HG03571 (cell line): ENCODE data around the gene RNFT1.
"Not testable (repeated sequence)": the region's sequence is repeated elsewhere in the genome, so short reads cannot be mapped to it uniquely, and the experiment has no call there.

Source experiments
- ATAC-seq: cut with Tn5 transposase; IDR thresholded peaks from one replicate; pipeline ENCODE4 v1.9.1; 2021; ENCODE audit not compliant: unreplicated experiment

RNFT1 gene

GRCh38 chr17:59964482-59965328 is at the start of gene RNFT1:
RNFT1 (minus strand) TSS chr17:59964740; CDS start chr17:59964663, 77 bp downstream.
- ATAC-seq, result no peak

DNA sequence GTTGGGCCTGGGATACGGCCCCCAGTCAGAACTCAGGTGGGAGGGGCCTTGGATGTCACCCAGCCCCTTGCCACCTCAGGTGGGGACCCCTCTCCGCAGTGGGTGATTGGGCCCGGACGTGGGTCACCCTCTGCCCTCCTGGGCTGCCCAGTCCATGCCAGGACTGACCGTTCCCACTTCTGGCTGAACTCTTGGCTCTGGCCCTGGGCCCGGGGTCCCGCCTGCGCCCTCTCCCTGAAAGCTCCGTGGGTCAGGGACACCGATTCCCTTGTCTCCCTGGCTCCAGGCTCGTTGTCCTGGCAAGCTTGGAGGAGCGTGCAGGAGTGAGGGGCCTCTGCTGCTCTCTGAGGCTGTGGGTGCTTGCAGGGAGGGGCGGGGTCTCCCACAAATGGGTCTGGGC is 44.8 kb upstream of the RNFT1 start:
- ATAC-seq, result not testable (repeated sequence)

DNA sequence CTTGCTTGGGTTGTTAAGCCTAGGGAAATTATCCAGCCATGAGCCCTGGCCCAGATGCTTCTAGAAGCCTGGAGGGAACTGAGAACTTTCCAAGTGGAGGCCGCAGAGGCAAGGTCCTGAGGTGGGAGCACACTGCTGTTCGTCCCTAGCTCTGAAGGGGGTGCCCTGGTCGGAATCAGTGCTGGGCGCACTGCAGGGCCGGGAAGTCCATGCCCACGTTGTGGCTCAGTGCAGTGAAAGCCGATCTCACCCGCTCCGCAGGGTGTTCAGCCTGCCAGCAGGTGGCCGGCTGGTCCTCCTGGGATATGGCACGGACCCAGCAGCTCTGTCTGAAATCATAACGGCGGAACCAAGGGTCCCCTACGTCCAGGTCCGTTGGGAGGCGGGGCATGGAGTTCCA is 43.8 kb upstream of the RNFT1 start:
- not testable (repeated sequence) for ATAC-seq

DNA sequence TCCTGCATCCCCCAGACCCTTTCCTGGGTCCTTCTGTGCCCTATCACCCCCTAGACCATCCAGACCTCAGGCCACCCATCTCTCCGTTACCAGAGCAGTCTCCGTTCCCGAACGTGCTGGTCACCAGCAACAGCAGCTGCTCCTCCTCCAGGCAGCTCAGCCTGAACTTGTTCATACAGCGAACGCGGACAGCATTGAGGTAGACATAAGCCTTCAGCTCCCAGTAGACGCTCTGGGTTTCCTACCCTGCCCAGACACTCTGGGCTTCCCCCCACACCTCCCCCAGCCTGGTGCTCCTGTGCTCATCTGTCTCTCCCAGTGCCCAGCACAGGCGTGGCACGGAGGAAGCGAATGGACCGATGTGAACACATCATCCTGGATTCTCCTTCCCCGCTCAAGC is 41.6 kb upstream of the RNFT1 start:
- no peak for ATAC-seq

DNA sequence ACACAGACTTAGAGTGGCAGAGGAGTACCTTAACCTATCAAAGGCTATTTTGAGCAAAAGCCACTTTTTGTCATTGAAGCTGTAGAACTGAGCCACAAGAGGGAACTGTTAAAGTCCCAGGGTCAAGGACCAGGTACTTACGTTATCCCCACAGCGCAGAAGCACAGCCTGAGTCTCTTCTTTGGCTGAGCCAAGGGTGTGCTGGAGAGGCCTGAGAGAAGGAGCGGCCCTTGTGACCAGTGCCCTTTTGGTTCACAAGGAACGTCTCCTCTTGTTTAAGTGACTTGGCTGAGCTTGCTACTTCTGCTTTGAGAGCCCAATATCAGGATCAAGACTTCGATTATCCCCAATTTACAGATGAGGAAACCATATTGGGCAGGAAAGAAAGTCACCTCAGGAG is 40.0 kb upstream of the RNFT1 start:
- ATAC-seq, result not testable (repeated sequence)

- ATAC-seq, result not testable (repeated sequence)
Measured at GRCh38 chr17:60002405-60002804, 37.9 kb upstream of the RNFT1 start.

- ATAC-seq, result not testable (repeated sequence)
Measured at GRCh38 chr17:59996608-59997007, 32.1 kb upstream of the RNFT1 start.

DNA sequence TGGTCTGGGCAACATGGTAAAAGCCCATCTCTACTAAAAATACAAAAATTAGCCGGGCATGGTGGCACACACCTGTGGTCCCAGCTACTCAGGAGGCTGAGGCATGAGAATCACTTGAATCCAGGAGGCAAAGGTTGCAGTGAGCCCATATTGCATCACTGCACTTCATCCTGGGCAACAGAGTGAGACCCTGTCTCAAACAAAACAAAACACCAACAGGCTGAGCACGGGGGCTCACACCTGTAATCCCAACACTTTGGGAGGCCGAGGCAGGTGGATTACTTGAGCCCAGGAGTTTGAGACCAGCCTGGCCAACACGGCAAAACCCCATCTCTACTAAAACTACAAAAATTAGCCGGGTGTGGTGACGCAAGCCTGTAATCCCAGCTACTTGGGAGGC is 10.6 kb upstream of the RNFT1 start:
- ATAC-seq, result not testable (repeated sequence)

DNA sequence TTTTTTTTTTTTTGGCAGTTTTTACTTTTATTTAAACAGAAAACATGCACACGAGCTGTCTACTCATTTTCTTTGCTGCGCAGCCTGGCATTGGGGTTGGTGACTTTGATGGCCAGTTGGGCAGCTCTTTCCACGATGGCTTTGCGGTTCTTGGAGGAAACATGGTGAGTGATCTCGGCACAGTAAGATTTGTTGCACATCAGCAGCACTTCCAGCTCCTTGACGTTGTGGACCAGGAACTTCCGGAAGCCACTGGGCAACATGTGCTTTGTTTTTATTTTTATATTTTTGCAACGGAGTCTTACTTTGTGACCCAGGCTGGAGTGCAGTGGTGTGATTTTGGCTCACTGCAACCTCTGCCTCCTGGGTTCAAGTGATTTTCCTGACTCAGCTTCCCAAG is 8.9 kb upstream of the RNFT1 start:
- ATAC-seq, result not testable (repeated sequence)

DNA sequence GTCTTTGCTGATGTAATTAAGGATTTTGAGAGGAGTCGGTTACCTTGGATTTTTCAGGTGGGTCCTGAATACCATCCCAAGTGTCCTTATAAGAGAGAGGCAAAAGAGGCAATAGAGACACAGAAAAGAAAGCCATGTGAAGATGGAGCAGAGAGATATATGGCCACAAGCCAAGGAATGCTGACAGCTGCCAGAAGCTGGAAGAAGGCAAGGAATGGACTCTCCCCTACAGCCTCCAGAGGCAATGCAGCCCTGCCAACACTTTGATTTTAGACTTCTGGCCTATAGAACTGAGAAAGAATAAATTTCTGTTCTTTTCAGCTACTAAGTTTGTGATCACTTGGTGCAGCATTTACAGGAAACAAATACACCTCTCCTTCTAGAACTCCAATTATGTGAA is 8.2 kb upstream of the RNFT1 start:
- no peak for ATAC-seq

GRCh38 chr17:59971771-59972170 is 7.2 kb upstream of the RNFT1 start:
- ATAC-seq, result not testable (repeated sequence)

- ATAC-seq, result no peak
Measured at GRCh38 chr17:59963738-59964481, 630 bp downstream of the RNFT1 start.

DNA sequence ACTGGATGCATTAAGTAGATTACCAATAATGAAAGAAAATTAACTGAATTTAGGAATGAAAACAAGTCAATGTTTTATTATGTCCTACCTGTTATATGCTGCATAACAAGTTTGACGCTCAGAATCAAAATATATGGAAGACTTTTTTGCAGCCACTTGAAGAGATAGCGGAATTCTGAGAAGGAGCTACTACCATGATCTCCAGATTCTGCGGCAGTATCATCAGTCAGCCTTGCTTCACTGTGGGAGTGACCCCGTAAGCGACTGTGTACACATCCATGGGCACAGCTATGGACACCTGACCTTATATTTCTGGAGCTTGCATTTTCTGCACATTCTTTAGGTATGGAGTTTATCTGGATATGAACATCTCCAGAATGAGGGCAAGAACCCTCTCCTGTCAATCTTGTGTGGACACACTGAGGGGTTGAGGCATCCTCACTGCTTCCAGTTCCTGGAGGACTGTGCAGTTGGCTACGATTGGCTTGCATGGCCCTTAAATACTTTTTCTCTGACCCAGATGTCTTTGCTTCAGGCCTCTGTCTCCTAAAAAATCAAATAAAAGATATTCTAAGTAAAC is 1.7 kb downstream of the RNFT1 start:
- ATAC-seq, result no peak

DNA sequence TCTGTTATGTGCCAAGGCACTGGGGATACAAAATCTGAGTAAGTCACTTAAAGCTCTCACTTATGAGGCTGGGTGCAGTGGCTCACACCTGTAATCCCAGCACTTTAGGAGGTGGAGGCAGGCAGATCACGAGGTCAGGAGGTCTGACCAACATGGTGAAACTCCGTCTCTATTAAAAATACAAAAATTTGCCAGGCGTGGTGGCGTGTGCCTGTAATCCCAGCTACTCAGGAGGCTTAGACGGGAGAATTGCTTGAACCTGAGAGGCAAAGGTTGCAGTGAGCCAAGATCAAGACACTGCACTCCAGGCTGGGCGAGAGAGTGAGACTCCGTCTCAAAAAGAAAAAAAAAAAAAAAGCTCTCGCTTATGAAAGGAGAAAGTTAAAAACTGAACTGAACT is 5.0 kb downstream of the RNFT1 start:
- not testable (repeated sequence) for ATAC-seq

- no peak for ATAC-seq
Measured at GRCh38 chr17:59954856-59955255, 9.7 kb downstream of the RNFT1 start.

- ATAC-seq, result no peak
Measured at GRCh38 chr17:59950049-59950448, 14.5 kb downstream of the RNFT1 start.

GRCh38 chr17:59947310-59947709 is 17.2 kb downstream of the RNFT1 start:
- ATAC-seq, result not testable (repeated sequence)

DNA sequence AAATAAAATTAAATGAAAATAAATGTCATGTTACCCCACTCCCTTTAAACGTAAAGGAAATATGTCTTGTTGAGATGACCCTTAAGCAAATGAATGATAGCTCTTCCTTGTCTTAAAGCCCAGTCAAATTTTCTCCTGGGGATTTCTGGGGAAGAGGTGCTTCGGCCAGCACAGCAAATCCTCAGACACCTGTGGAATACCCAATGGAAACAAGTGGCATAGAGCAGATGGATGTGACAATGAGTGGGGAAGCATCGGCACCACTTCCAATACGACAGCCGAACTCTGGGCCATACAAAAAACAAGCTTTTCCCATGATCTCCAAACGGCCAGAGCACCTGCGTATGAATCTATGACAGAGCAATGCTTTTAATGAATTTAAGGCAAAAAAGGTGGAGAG is 18.1 kb downstream of the RNFT1 start:
- ATAC-seq, result not testable (repeated sequence)

DNA sequence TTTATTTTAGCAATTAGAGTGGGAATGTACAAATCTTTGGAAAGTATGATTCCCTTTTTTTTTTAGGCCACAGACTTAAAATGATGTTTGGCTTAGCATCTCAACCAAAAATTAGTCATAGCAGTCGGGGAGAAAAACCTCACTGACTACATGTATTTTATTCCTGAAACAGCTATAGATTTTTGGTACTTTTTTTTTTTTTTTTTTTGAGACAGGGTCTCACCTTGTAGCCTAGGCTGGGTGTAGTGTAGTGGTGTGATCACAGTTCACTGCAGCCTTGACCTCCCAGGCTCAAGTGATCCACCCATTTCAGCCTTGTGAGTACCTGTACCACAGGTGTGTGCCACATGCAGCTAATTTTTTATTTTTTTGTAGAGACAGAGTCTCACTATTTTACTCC is 23.4 kb downstream of the RNFT1 start:
- no peak for ATAC-seq

DNA sequence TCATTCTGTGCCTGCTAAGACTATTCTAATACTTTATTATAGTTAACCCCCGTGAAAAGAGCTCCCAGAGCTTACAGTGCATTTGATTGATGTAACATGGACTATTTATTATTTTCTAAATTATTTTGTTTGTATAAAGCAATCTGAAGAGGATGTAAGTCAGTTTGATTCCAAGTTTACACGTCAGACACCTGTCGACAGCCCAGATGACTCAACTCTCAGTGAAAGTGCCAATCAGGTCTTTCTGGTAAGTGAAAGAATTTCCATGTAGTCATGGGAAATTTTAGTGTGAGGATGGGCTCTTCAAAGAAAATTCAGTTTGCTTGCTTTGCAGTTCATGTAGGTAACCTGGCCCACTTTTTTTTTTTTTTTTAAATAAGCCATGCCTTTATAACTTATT is 23.8 kb downstream of the RNFT1 start:
- ATAC-seq, result not testable (repeated sequence)

DNA sequence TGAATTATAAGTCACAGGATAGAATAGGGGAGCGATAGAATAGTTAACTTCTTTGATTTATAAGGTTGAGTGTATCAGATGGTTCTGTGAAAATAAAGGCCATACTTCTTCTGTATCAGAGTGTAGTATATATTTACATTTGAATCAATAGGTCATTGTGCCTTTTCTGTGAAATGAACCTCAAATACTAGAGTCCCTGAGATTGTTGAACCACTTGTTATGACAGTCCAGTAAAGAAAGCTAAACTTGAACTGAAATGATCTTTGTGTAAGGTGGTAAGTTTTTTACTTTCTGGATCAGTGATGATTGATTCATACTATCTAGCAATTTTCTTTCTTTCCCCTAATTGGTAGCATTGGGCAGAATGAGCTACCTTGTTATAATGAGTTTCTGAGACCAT is 31.2 kb downstream of the RNFT1 start:
- ATAC-seq, result not testable (repeated sequence)

DNA sequence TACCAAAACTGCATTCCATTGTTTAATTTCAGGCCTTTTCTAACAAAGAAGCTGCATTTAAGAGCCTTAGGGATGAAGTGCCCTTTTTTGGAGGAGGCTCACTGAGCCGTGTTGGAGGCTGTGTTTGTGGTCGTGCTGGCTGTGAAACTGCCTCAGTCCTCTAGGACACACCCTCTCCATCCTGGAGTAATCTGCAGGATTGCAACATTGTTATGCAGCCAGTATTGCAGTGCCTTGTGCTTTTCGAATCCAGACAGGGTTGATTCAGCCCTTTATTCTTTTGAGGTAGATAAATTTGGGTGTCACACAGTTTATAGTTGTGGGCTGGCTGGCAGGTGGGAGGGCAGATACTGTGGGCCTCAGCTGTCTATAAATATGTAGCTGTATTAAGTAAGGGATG is 33.8 kb downstream of the RNFT1 start:
- ATAC-seq, result not testable (repeated sequence)
